Measurements from ENCODE around the gene POTEB3. TPM values are rescaled to one million over a fixed set of nuclear protein-coding genes. Genes with fewer than 3 reads are reported as not detected.
"Not testable (repeated sequence)": the region's sequence is repeated elsewhere in the genome, so short reads cannot be mapped to it uniquely, and the experiment has no call there.

POTEB3 gene
- total RNA-seq (not detected), polyA plus RNA-seq (0.02 TPM)
- long read RNA-seq, donor 1, result 0 reads
- long read RNA-seq, donor 2, result 0 reads
- long read RNA-seq, donor 3, result 0 reads
- long read RNA-seq, donor 4, result 0 reads
- long read RNA-seq, donor 5, result 0 reads
- long read RNA-seq, donor 6, result 0 reads
- long read RNA-seq, donor 7, result 0 reads
- long read RNA-seq, donor 8, result 0 reads
- long read RNA-seq, donor 9, result 0 reads
- long read RNA-seq, donor 10, result 0 reads

- not testable (repeated sequence) for DNase-seq (ENCODE audit: low read depth in 6 of 9, low spot score in 9 of 9)
- no CpG with 5 or more reads among the region's 35 CpGs for WGBS
Measured at GRCh38 chr15:21440399-21440798, at the start of gene POTEB3. Gene POTEB3 (minus strand): TSS chr15:21440499. CDS start chr15:21440011, 488 bp downstream.

GRCh38 chr15:21453683-21454082, 13.4 kb upstream of the POTEB3 start:
- H3K4me3 ChIP-seq (ENCODE audit: low read length in 2 of 2); H3K4me1 ChIP-seq (ENCODE audit: control insufficient read depth in 2 of 2, insufficient read depth in 2 of 2, low read length in 2 of 2); H3K27ac ChIP-seq (ENCODE audit: low read depth in 1 of 2, low read length in 1 of 2); H3K9me3 ChIP-seq (ENCODE audit: control insufficient read depth in 2 of 2, insufficient read depth in 1 of 2, low read length in 1 of 2); H3K36me3 ChIP-seq (ENCODE audit: control insufficient read depth in 2 of 2, insufficient read depth in 2 of 2, low read length in 1 of 2); H3K27me3 ChIP-seq (ENCODE audit: control insufficient read depth in 2 of 2, insufficient read depth in 1 of 2, low read length in 1 of 2); DNase-seq (ENCODE audit: low read depth in 6 of 9, low spot score in 9 of 9): not testable (repeated sequence)
- 100% methylated on average over 1 of the region's 6 CpGs for WGBS

More at GRCh38 chr15:21440399-21440798, at the start of gene POTEB3:
- not testable (repeated sequence) for H3K9me3 ChIP-seq (ENCODE audit: control insufficient read depth in 2 of 2, insufficient read depth in 1 of 2, low read length in 1 of 2); H3K4me1 ChIP-seq (ENCODE audit: control insufficient read depth in 2 of 2, insufficient read depth in 2 of 2, low read length in 2 of 2); H3K36me3 ChIP-seq (ENCODE audit: control insufficient read depth in 2 of 2, insufficient read depth in 2 of 2, low read length in 1 of 2); H3K27ac ChIP-seq (ENCODE audit: low read depth in 1 of 2, low read length in 1 of 2); H3K4me3 ChIP-seq (ENCODE audit: low read length in 2 of 2); H3K27me3 ChIP-seq (ENCODE audit: control insufficient read depth in 2 of 2, insufficient read depth in 1 of 2, low read length in 1 of 2)

- H3K4me1 ChIP-seq (ENCODE audit: control insufficient read depth in 2 of 2, insufficient read depth in 2 of 2, low read length in 2 of 2); H3K27ac ChIP-seq (ENCODE audit: low read depth in 1 of 2, low read length in 1 of 2); H3K36me3 ChIP-seq (ENCODE audit: control insufficient read depth in 2 of 2, insufficient read depth in 2 of 2, low read length in 1 of 2); H3K4me3 ChIP-seq (ENCODE audit: low read length in 2 of 2); H3K27me3 ChIP-seq (ENCODE audit: control insufficient read depth in 2 of 2, insufficient read depth in 1 of 2, low read length in 1 of 2); H3K9me3 ChIP-seq (ENCODE audit: control insufficient read depth in 2 of 2, insufficient read depth in 1 of 2, low read length in 1 of 2); DNase-seq (ENCODE audit: low read depth in 6 of 9, low spot score in 9 of 9): not testable (repeated sequence)
- WGBS, result no CpG with 5 or more reads among the region's 72 CpGs
Measured at GRCh38 chr15:21451920-21452563, 11.7 kb upstream of the POTEB3 start.

- DNase-seq (ENCODE audit: low read depth in 6 of 9, low spot score in 9 of 9); H3K36me3 ChIP-seq (ENCODE audit: control insufficient read depth in 2 of 2, insufficient read depth in 2 of 2, low read length in 1 of 2); H3K4me3 ChIP-seq (ENCODE audit: low read length in 2 of 2); H3K4me1 ChIP-seq (ENCODE audit: control insufficient read depth in 2 of 2, insufficient read depth in 2 of 2, low read length in 2 of 2); H3K27ac ChIP-seq (ENCODE audit: low read depth in 1 of 2, low read length in 1 of 2); H3K27me3 ChIP-seq (ENCODE audit: control insufficient read depth in 2 of 2, insufficient read depth in 1 of 2, low read length in 1 of 2); H3K9me3 ChIP-seq (ENCODE audit: control insufficient read depth in 2 of 2, insufficient read depth in 1 of 2, low read length in 1 of 2): not testable (repeated sequence)
- no CpG with 5 or more reads among the region's 41 CpGs for WGBS
Measured at GRCh38 chr15:21451487-21451886, 11.2 kb upstream of the POTEB3 start.

GRCh38 chr15:21407366-21407765, 32.9 kb downstream of the POTEB3 start:
- not testable (repeated sequence) for H3K9me3 ChIP-seq (ENCODE audit: control insufficient read depth in 2 of 2, insufficient read depth in 1 of 2, low read length in 1 of 2); DNase-seq (ENCODE audit: low read depth in 6 of 9, low spot score in 9 of 9); H3K27ac ChIP-seq (ENCODE audit: low read depth in 1 of 2, low read length in 1 of 2); H3K4me3 ChIP-seq (ENCODE audit: low read length in 2 of 2); H3K36me3 ChIP-seq (ENCODE audit: control insufficient read depth in 2 of 2, insufficient read depth in 2 of 2, low read length in 1 of 2); H3K4me1 ChIP-seq (ENCODE audit: control insufficient read depth in 2 of 2, insufficient read depth in 2 of 2, low read length in 2 of 2); H3K27me3 ChIP-seq (ENCODE audit: control insufficient read depth in 2 of 2, insufficient read depth in 1 of 2, low read length in 1 of 2)
- 77% methylated on average over 2 of the region's 4 CpGs for WGBS

GRCh38 chr15:21401531-21401930, 38.8 kb downstream of the POTEB3 start:
- not testable (repeated sequence) for H3K36me3 ChIP-seq (ENCODE audit: control insufficient read depth in 2 of 2, insufficient read depth in 2 of 2, low read length in 1 of 2); H3K27ac ChIP-seq (ENCODE audit: low read depth in 1 of 2, low read length in 1 of 2)
- WGBS, result 84% methylated on average over 4 of the region's 4 CpGs

GRCh38 chr15:21399111-21399510, 41.2 kb downstream of the POTEB3 start:
- WGBS, result 75% methylated on average over 3 of the region's 4 CpGs
- H3K27ac ChIP-seq (ENCODE audit: low read depth in 1 of 2, low read length in 1 of 2); H3K4me1 ChIP-seq (ENCODE audit: control insufficient read depth in 2 of 2, insufficient read depth in 2 of 2, low read length in 2 of 2); H3K27me3 ChIP-seq (ENCODE audit: control insufficient read depth in 2 of 2, insufficient read depth in 1 of 2, low read length in 1 of 2); H3K9me3 ChIP-seq (ENCODE audit: control insufficient read depth in 2 of 2, insufficient read depth in 1 of 2, low read length in 1 of 2); DNase-seq (ENCODE audit: low read depth in 6 of 9, low spot score in 9 of 9); H3K4me3 ChIP-seq (ENCODE audit: low read length in 2 of 2); H3K36me3 ChIP-seq (ENCODE audit: control insufficient read depth in 2 of 2, insufficient read depth in 2 of 2, low read length in 1 of 2): not testable (repeated sequence)

More at GRCh38 chr15:21401531-21401930, 38.8 kb downstream of the POTEB3 start:
- not testable (repeated sequence) for H3K4me1 ChIP-seq (ENCODE audit: control insufficient read depth in 2 of 2, insufficient read depth in 2 of 2, low read length in 2 of 2); H3K4me3 ChIP-seq (ENCODE audit: low read length in 2 of 2); H3K9me3 ChIP-seq (ENCODE audit: control insufficient read depth in 2 of 2, insufficient read depth in 1 of 2, low read length in 1 of 2); H3K27me3 ChIP-seq (ENCODE audit: control insufficient read depth in 2 of 2, insufficient read depth in 1 of 2, low read length in 1 of 2); DNase-seq (ENCODE audit: low read depth in 6 of 9, low spot score in 9 of 9)

GRCh38 chr15:21398511-21398910, 41.8 kb downstream of the POTEB3 start:
- H3K4me3 ChIP-seq (ENCODE audit: low read length in 2 of 2); H3K27me3 ChIP-seq (ENCODE audit: control insufficient read depth in 2 of 2, insufficient read depth in 1 of 2, low read length in 1 of 2); H3K27ac ChIP-seq (ENCODE audit: low read depth in 1 of 2, low read length in 1 of 2); H3K9me3 ChIP-seq (ENCODE audit: control insufficient read depth in 2 of 2, insufficient read depth in 1 of 2, low read length in 1 of 2); DNase-seq (ENCODE audit: low read depth in 6 of 9, low spot score in 9 of 9); H3K4me1 ChIP-seq (ENCODE audit: control insufficient read depth in 2 of 2, insufficient read depth in 2 of 2, low read length in 2 of 2); H3K36me3 ChIP-seq (ENCODE audit: control insufficient read depth in 2 of 2, insufficient read depth in 2 of 2, low read length in 1 of 2): not testable (repeated sequence)
- 89% methylated on average over 4 of the region's 5 CpGs for WGBS

- not testable (repeated sequence) for H3K4me1 ChIP-seq (ENCODE audit: control insufficient read depth in 2 of 2, insufficient read depth in 2 of 2, low read length in 2 of 2); H3K36me3 ChIP-seq (ENCODE audit: control insufficient read depth in 2 of 2, insufficient read depth in 2 of 2, low read length in 1 of 2); H3K4me3 ChIP-seq (ENCODE audit: low read length in 2 of 2); H3K9me3 ChIP-seq (ENCODE audit: control insufficient read depth in 2 of 2, insufficient read depth in 1 of 2, low read length in 1 of 2); DNase-seq (ENCODE audit: low read depth in 6 of 9, low spot score in 9 of 9); H3K27me3 ChIP-seq (ENCODE audit: control insufficient read depth in 2 of 2, insufficient read depth in 1 of 2, low read length in 1 of 2); H3K27ac ChIP-seq (ENCODE audit: low read depth in 1 of 2, low read length in 1 of 2)
- WGBS, result 100% methylated on average over 2 of the region's 2 CpGs
Measured at GRCh38 chr15:21397656-21398055, 42.6 kb downstream of the POTEB3 start.
